HepG2 (cell line): ENCODE measurements around the gene ABCA4. TPM values are rescaled to one million over a fixed set of nuclear protein-coding genes. Genes with fewer than 3 reads are reported as not detected.

Experiments used
- ATAC-seq: fragments of 200-7000 bp; cut with Tn5 transposase; 3 replicates; pipeline ENCODE4 v1.9.1; 2020; ENCODE audit warnings: mild to moderate bottlenecking, moderate library complexity
- BruUV-seq: library from RNA; stranded (reverse); fragments of 400-500 nt; replicated peaks from 2 replicates; lab custom pipeline; 2021; lab: Mats Ljungman, UMichigan
- CTCF ChIA-PET: fragments of 300-600 bp; formaldehyde crosslinking; extraction: SDS; loops from one replicate; lab custom pipeline; 2021; ENCODE audit warnings: low total read pairs, inconsistent platforms, low intra/inter-chr PET ratio; lab: Yijun Ruan, JAX
- POLR2A ChIA-PET: fragments of 350-600 bp; sonication (Branson Sonifier 250); formaldehyde crosslinking; loops from one replicate; lab custom pipeline; 2020; ENCODE audit warnings: antibody characterized with exemption, inconsistent platforms; lab: Yijun Ruan, JAX
- DNase-seq: peaks from one replicate; pipeline ENCODE4 v3.0.0-alpha.2; 2015; ENCODE audit warnings: low spot score
- FAIRE-seq: peaks from 3 replicates; lab custom pipeline; 2011; peaks lifted over from hg19 to GRCh38; lab: Jason Lieb, UNC
- H2AFZ ChIP-seq: one replicate; pipeline ENCODE4 v1.6.1; 2011; ENCODE audit warnings: low read length, inconsistent platforms
- H3K27ac ChIP-seq: fragments of 300-600 bp; 3 replicates; pipeline ENCODE4 v1.8.0; 2011; ENCODE audit warnings: mixed run types, mild to moderate bottlenecking, mixed read lengths, low read length, inconsistent platforms; ENCODE audit not compliant: insufficient read depth; ENCODE audit errors: extremely low read length
- H3K27me3 ChIP-seq, 2 experiments: fragments of 200-600 bp in 1 of 2; 2 replicates in 1 of 2; 3 replicates in 1 of 2; pipeline versions ENCODE4 v1.6.0 to v1.8.0; 2011; ENCODE audit warnings: low read length in 2 of 2, mild to moderate bottlenecking in 2 of 2, moderate library complexity in 2 of 2, inconsistent platforms in 1 of 2; ENCODE audit not compliant: insufficient read depth in 2 of 2, control insufficient read depth in 1 of 2
- H3K36me3 ChIP-seq, 2 experiments: fragments of 200-600 bp in 1 of 2; replicated peaks in 1 of 2; 2 replicates in 1 of 2; 3 replicates in 1 of 2; pipeline versions ENCODE4 v1.5.1 to v1.8.0; 2011; ENCODE audit warnings: low read length in 2 of 2, inconsistent platforms in 1 of 2; ENCODE audit not compliant: insufficient read depth in 2 of 2, control insufficient read depth in 1 of 2
- H3K4me1 ChIP-seq: 2 replicates; pipeline ENCODE4 v1.5.1; 2012; ENCODE audit warnings: low read length, inconsistent platforms; ENCODE audit not compliant: insufficient read depth
- H3K4me2 ChIP-seq: 2 replicates; pipeline ENCODE4 v1.6.0; 2011; ENCODE audit warnings: low read depth, low read length, inconsistent platforms
- H3K4me3 ChIP-seq, 3 experiments: fragments of 200-600 bp in 1 of 3; sonication (generic), shearing (Covaris generic) in 1 of 3; replicated peaks in 1 of 3; 2 replicates each; pipeline ENCODE4 v1.5.1; 2011 to 2016; ENCODE audit warnings: low read length in 3 of 3, inconsistent platforms in 2 of 3, low read depth in 2 of 3, mild to moderate bottlenecking in 2 of 3, control low read depth in 1 of 3, mixed read lengths in 1 of 3; ENCODE audit not compliant: insufficient read depth in 1 of 3
- H3K79me2 ChIP-seq: one replicate; pipeline ENCODE4 v1.6.1; 2011; ENCODE audit warnings: low read length, inconsistent platforms; ENCODE audit not compliant: insufficient read depth
- H3K9ac ChIP-seq: 2 replicates; pipeline ENCODE4 v1.6.0; 2011; ENCODE audit warnings: mild to moderate bottlenecking, low read depth, low read length, inconsistent platforms; ENCODE audit not compliant: insufficient read depth
- H3K9me3 ChIP-seq: 2 replicates; pipeline ENCODE4 v1.5.1; 2012; ENCODE audit warnings: mild to moderate bottlenecking, low read length
- H4K20me1 ChIP-seq: 2 replicates; pipeline ENCODE4 v1.6.0; 2011; ENCODE audit warnings: inconsistent platforms, mild to moderate bottlenecking, low read length, moderate library complexity; ENCODE audit not compliant: insufficient read depth
- CREB3 ChIP-seq: sonication (generic); formaldehyde crosslinking; IDR thresholded peaks from 2 replicates; pipeline ENCODE4 v1.5.0; 2020; ENCODE audit warnings: missing genetic modification reagents
- HIVEP1 ChIP-seq: sonication (generic); formaldehyde crosslinking; IDR thresholded peaks from 2 replicates; pipeline ENCODE4 v1.4.0; 2020; ENCODE audit warnings: mild to moderate bottlenecking, missing genetic modification reagents
- HNF4A ChIP-seq: sonication (generic); formaldehyde crosslinking; IDR thresholded peaks from 2 replicates; pipeline ENCODE4 v1.4.0; 2020; ENCODE audit warnings: missing genetic modification reagents
- HOXA3 ChIP-seq: sonication (generic); formaldehyde crosslinking; IDR thresholded peaks from 2 replicates; pipeline ENCODE4 v1.5.0; 2020; ENCODE audit warnings: missing genetic modification reagents
- KAT7 ChIP-seq: IDR thresholded peaks from 2 replicates; pipeline ENCODE4 v1.6.1; 2018; ENCODE audit warnings: borderline replicate concordance, missing compliant biosample characterization
- MAFK ChIP-seq, 2 experiments: IDR thresholded peaks in 1 of 2; conservative IDR thresholded peaks in 1 of 2; 2 replicates each; pipeline ENCODE4 v1.6.1; 2011; ENCODE audit warnings: improper control_type of control experiment in 2 of 2, low read length in 2 of 2
- MXD1 ChIP-seq: sonication (generic); formaldehyde crosslinking; IDR thresholded peaks from 2 replicates; pipeline ENCODE4 v1.4.0; 2020; ENCODE audit warnings: mild to moderate bottlenecking, missing genetic modification reagents
- NR0B2 ChIP-seq: sonication (generic); formaldehyde crosslinking; IDR thresholded peaks from 2 replicates; pipeline ENCODE4 v1.4.0; 2020; ENCODE audit warnings: mild to moderate bottlenecking, missing genetic modification reagents
- NR1H2 ChIP-seq: sonication (generic); formaldehyde crosslinking; IDR thresholded peaks from 2 replicates; pipeline ENCODE4 v1.8.1; 2022; ENCODE audit warnings: low read depth, missing genetic modification reagents, borderline replicate concordance
- NR2C2 ChIP-seq: sonication (generic); formaldehyde crosslinking; IDR thresholded peaks from 2 replicates; pipeline ENCODE4 v1.4.0; 2020; ENCODE audit warnings: missing genetic modification reagents, mild to moderate bottlenecking, moderate library complexity, borderline replicate concordance
- RXRB ChIP-seq: IDR thresholded peaks from 2 replicates; pipeline ENCODE4 v1.6.1; 2016; ENCODE audit warnings: borderline replicate concordance, missing genetic modification reagents, missing compliant biosample characterization
- ZFP82 ChIP-seq: sonication (generic); formaldehyde crosslinking; IDR thresholded peaks from 2 replicates; pipeline ENCODE4 v1.5.1; 2020; ENCODE audit warnings: mild to moderate bottlenecking, missing genetic modification reagents, borderline replicate concordance
- ZGPAT ChIP-seq: IDR thresholded peaks from 2 replicates; pipeline ENCODE4 v1.6.1; 2016; ENCODE audit warnings: mild to moderate bottlenecking
- ZNF205 ChIP-seq: IDR thresholded peaks from 2 replicates; pipeline ENCODE4 v1.6.1; 2018; ENCODE audit warnings: missing biosample characterization, missing genetic modification reagents
- ZNF234 ChIP-seq: sonication (generic); formaldehyde crosslinking; conservative IDR thresholded peaks from 2 replicates; pipeline ENCODE4 v1.5.1; 2020; ENCODE audit warnings: mild to moderate bottlenecking, missing genetic modification reagents
- ZNF660 ChIP-seq: sonication (generic); formaldehyde crosslinking; IDR thresholded peaks from 2 replicates; pipeline ENCODE4 v1.5.1; 2020; ENCODE audit warnings: mild to moderate bottlenecking, low read depth, missing genetic modification reagents, borderline replicate concordance
- ZNF713 ChIP-seq: sonication (generic); formaldehyde crosslinking; IDR thresholded peaks from 2 replicates; pipeline ENCODE4 v1.4.0; 2020; ENCODE audit warnings: mild to moderate bottlenecking, missing genetic modification reagents
- WGBS: methylation state at CpG from one replicate; pipeline ENCODE4 v1.1.6; 2017; ENCODE audit warnings: low lambda C conversion rate; 5-methylcytosine and 5-hydroxymethylcytosine counted together
- in situ Hi-C: cut with HindIII; loops from 2 replicates; pipeline ENCODE4 v1.10.0; 2017; ENCODE audit warnings: low pct_unique_long_range_greater_than_20kb; ENCODE audit not compliant: extremely low pct_ligation_motif_present
- intact Hi-C: fragments of 100-400 bp; cut with micrococcal nuclease; formaldehyde crosslinking; loops from one replicate; pipeline ENCODE4 v1.10.0; 2022; ENCODE audit not compliant: unreplicated experiment
- polyA plus RNA-seq, 8 experiments: library from polyadenylated mRNA; depleted of rRNA in 3 of 8; stranded (reverse) in 7 of 8; unstranded in 1 of 8; fragments of >200 nt; fragmentation: Illumina TruSeq in 4 of 8; extraction: Trizol in 4 of 8; gene quantifications; 2 replicates each; pipeline versions ENCODE4 v1.2.1 to v1.2.3, GENCODE V29; 2011 to 2016; ENCODE audit warnings: low read depth in 4 of 8, missing spikeins in 1 of 8, mixed read lengths in 1 of 8; ENCODE audit not compliant: insufficient read depth in 1 of 8
- total RNA-seq, 5 experiments: library from RNA; depleted of rRNA; stranded (reverse); fragments of >200 nt; fragmentation: Illumina TruSeq; extraction: Trizol; gene quantifications; 2 replicates each; pipeline ENCODE4 v1.2.3, GENCODE V29; 2016; ENCODE audit warnings: low read depth in 1 of 5

The ABCA4 gene
- total and polyA plus RNA-seq, 2 of the 13 experiments (the other 11 are each of a cell fraction or from before 2014, with no cell fraction given): 0.24 to 0.67 TPM

GRCh38 chr1:94146273-94146672 lies 25.3 kb upstream of the ABCA4 start:
- H3K27ac ChIP-seq: no peak overlapping the region
- ATAC-seq (no peak), FAIRE-seq (no peak), DNase-seq (no peak)
- in situ Hi-C loops (no loop called here), intact Hi-C loops (no loop called here)
- H3K4me1 ChIP-seq: peaks cover 13% of the 10 kb centered on the region
- BruUV-seq: no TSS peak
- H3K79me2 ChIP-seq: no peaks in the 10 kb centered on the region
- 61% methylated on average over 5 of the region's 5 CpGs for WGBS
- ChIA-PET POLR2A (no interaction called here), CTCF (no interaction called here)
- TF ChIP-seq NR1H2 (CRISPR knock-in tag) (no peak), ZGPAT (no peak)
- H2AFZ ChIP-seq: no peak overlapping the region
- no peaks in the 10 kb centered on the region for H3K36me3 ChIP-seq
- no peak overlapping the region for H3K4me2 ChIP-seq
- no peaks in the 10 kb centered on the region for H4K20me1 ChIP-seq
- no peaks in the 10 kb centered on the region for H3K27me3 ChIP-seq
- H3K4me3 ChIP-seq: no peak overlapping the region
- H3K9me3 ChIP-seq: no peaks in the 10 kb centered on the region
- no peak overlapping the region for H3K9ac ChIP-seq

GRCh38 chr1:94144836-94145235 lies 23.9 kb upstream of the ABCA4 start:
- in situ Hi-C loops: no loop called here
- intact Hi-C loops: no loop called here
- Histone ChIP-seq H3K79me2 (no peaks in the 10 kb centered on the region), H3K36me3 (no peaks in the 10 kb centered on the region), H3K27ac (no peak overlapping the region), H3K4me3 (no peak overlapping the region), H3K9ac (no peak overlapping the region), H3K27me3 (no peaks in the 10 kb centered on the region; a peak in 1 of 5 replicates), H4K20me1 (no peaks in the 10 kb centered on the region), H3K4me2 (no peak overlapping the region), H3K9me3 (no peaks in the 10 kb centered on the region), H3K4me1 (peaks cover 13% of the 10 kb centered on the region), H2AFZ (no peak overlapping the region)
- CTCF ChIA-PET: no interaction called here
- 74% methylated on average over 1 of the region's 1 CpG for WGBS
- POLR2A ChIA-PET: no interaction called here
- FAIRE-seq (no peak), ATAC-seq (no peak), DNase-seq (no peak)
- BruUV-seq: no TSS peak
- TF ChIP-seq HOXA3 (no peak), HNF4A (CRISPR knock-in tag) (no peak), ZNF660 (no peak), HIVEP1 (CRISPR knock-in tag) (no peak), MXD1 (CRISPR knock-in tag) (no peak), ZNF234 (CRISPR knock-in tag) (no peak), CREB3 (CRISPR knock-in tag) (no peak), NR0B2 (CRISPR knock-in tag) (no peak), ZNF205 (CRISPR knock-in tag) (no peak), RXRB (CRISPR knock-in tag) (no peak), ZNF713 (CRISPR knock-in tag) (no peak), ZFP82 (no peak), KAT7 (CRISPR knock-in tag) (no peak), MAFK (conservative IDR thresholded peaks at IDR 0.05 in 1 of 2, IDR thresholded peaks at IDR 0.05 in 1 of 2; ENCODE audit: low read length in 2 of 2) (no peak), NR2C2 (CRISPR knock-in tag) (no peak)
